OCI-LY7 (cell line): ENCODE measurements around the gene PIM2. TPM values are rescaled to one million over a fixed set of nuclear protein-coding genes. Genes with fewer than 3 reads are reported as not detected.
A peak's percentile ranks its signal among the peaks of the same experiment; 100 is the strongest.

ENCODE experiments used
- BruUV-seq: library from RNA; stranded (reverse); fragments of 400-500 nt; replicated peaks from 2 replicates; lab custom pipeline; 2021; lab: Mats Ljungman, UMichigan
- CTCF ChIA-PET: fragments of 300-600 bp; sonication (Branson Sonifier 250); formaldehyde crosslinking; loops from one replicate; lab custom pipeline; 2022; ENCODE audit warnings: antibody characterized with exemption; ENCODE audit not compliant: unreplicated experiment; lab: Charles Lee
- POLR2A ChIA-PET: fragments of 300-600 bp; sonication (Branson Sonifier 250); formaldehyde crosslinking; loops from one replicate; lab custom pipeline; 2022; ENCODE audit warnings: antibody characterized with exemption; lab: Charles Lee
- DNase-seq: peaks from one replicate; pipeline ENCODE4 v3.0.0-alpha.2; 2015; ENCODE audit warnings: low spot score
- H2AFZ ChIP-seq: fragments of 200-600 bp; sonication (generic), shearing (Covaris generic); 2 replicates; pipeline ENCODE4 v1.6.1; 2014; ENCODE audit warnings: mild to moderate bottlenecking, antibody characterized with exemption, low read length, moderate library complexity
- H3K27ac ChIP-seq: fragments of 200-600 bp; sonication (generic); 2 replicates; pipeline ENCODE4 v1.5.1; 2014; ENCODE audit warnings: mixed run types, low read depth, mild to moderate bottlenecking, moderate library complexity, low read length, inconsistent platforms; ENCODE audit not compliant: poor library complexity, severe bottlenecking
- H3K36me3 ChIP-seq: fragments of 200-600 bp; sonication (generic); 2 replicates; pipeline ENCODE4 v1.6.1; 2014; ENCODE audit warnings: mild to moderate bottlenecking, antibody characterized with exemption, low read length, moderate library complexity, mixed read lengths; ENCODE audit not compliant: insufficient read depth
- H3K4me1 ChIP-seq: fragments of 200-600 bp; sonication (generic); 2 replicates; pipeline ENCODE4 v1.5.1; 2014; ENCODE audit warnings: mild to moderate bottlenecking, low read length; ENCODE audit not compliant: insufficient read depth, poor library complexity, severe bottlenecking
- H3K4me2 ChIP-seq: fragments of 200-600 bp; sonication (generic); 2 replicates; pipeline ENCODE4 v1.6.1; 2014; ENCODE audit warnings: mild to moderate bottlenecking, low read length
- H3K4me3 ChIP-seq: fragments of 200-600 bp; sonication (generic); 2 replicates; pipeline ENCODE4 v1.5.1; 2014; ENCODE audit warnings: mild to moderate bottlenecking, low read depth, low read length; ENCODE audit not compliant: poor library complexity, severe bottlenecking
- H3K79me2 ChIP-seq: fragments of 200-600 bp; sonication (generic); 2 replicates; pipeline ENCODE4 v1.6.1; 2016; ENCODE audit warnings: low read depth, mild to moderate bottlenecking, low read length, moderate library complexity, mixed read lengths; ENCODE audit not compliant: insufficient read depth
- H3K9me2 ChIP-seq: fragments of 200-600 bp; sonication (generic); 2 replicates; pipeline ENCODE4 v1.6.1; 2016; ENCODE audit warnings: mild to moderate bottlenecking, low read length, mixed read lengths; ENCODE audit not compliant: insufficient read depth
- H3K9me3 ChIP-seq: fragments of 200-600 bp; sonication (generic); 2 replicates; pipeline ENCODE4 v1.6.1; 2014; ENCODE audit warnings: mild to moderate bottlenecking, mixed run types, low read length, mixed read lengths
- H4K20me1 ChIP-seq: fragments of 200-600 bp; sonication (generic); 2 replicates; pipeline ENCODE4 v1.6.1; 2014; ENCODE audit warnings: mild to moderate bottlenecking, antibody characterized with exemption, low read length, moderate library complexity, mixed read lengths; ENCODE audit not compliant: insufficient read depth
- EZH2phosphoT487 ChIP-seq: fragments of 200-600 bp; sonication (generic); IDR thresholded peaks from 2 replicates; pipeline ENCODE4 v1.6.1; 2018; ENCODE audit warnings: low read depth, borderline replicate concordance, mild to moderate bottlenecking, mixed run types, antibody characterized with exemption, low read length, moderate library complexity, mixed read lengths
- intact Hi-C: fragments of 100-400 bp; cut with micrococcal nuclease; formaldehyde crosslinking; loops from one replicate; pipeline ENCODE4 v1.10.0; 2022; ENCODE audit not compliant: unreplicated experiment
- total RNA-seq, 2 experiments: library from RNA; depleted of rRNA in 1 of 2; stranded (reverse); fragments of >200 nt in 1 of 2; shearing (Covaris generic) in 1 of 2; gene quantifications; 2 replicates each; pipeline ENCODE4 v1.2.3, GENCODE V29; 2014 to 2022
- TF ChIP-seq, protein P1 (sequence below): fragments of 200-600 bp; sonication (generic); conservative IDR thresholded peaks from 2 replicates; pipeline ENCODE4 v1.5.1; 2014; ENCODE audit warnings: mild to moderate bottlenecking, antibody characterized with exemption, low read length, moderate library complexity, mixed read lengths

Gene PIM2
- total RNA-seq, 2 experiments from 2014 or later, result 60.3 to 148 TPM

DNA sequence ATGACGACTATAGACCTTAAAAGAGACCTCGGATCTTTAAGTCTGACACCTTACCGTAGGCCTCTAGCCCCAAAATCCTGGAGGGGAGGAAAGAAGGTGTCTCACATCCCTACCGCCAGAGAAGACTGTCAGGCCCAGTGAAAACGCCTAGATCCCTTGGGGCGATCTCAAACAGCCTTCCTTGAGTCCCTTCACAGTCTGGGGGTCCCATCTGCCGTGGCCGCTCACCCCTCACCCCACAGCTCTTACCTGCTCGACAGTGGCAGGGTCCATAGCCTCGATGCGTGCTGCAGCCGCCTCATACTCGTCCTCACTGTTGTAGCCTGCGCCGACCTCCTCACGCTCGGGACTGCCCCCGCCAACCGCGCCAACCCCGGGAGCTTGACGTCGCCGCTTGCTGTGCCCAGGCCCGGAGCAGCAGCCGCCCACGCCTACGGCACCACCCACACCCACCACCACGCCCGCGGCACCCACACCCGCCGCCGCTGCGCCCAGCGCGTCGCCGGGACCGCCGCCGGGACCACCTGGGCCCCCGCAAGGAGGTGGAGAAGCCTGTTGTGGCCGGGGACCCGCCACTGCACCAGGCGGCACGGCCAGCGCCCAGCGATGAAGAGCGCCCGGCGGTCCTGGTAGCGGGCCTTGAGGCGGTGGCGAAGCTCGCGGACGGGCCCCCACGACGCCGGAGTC lies 38.0 kb upstream of the PIM2 start:
- Histone ChIP-seq H4K20me1 (no peaks in the 10 kb centered on the region), H3K9me3 (no peaks in the 10 kb centered on the region), H2AFZ (no peak overlapping the region), H3K4me3 (peak overlapping the region; percentile 91), H3K9me2 (no peaks in the 10 kb centered on the region), H3K79me2 (peaks cover 52% of the 10 kb centered on the region), H3K4me1 (peaks cover 44% of the 10 kb centered on the region), H3K27ac (peak overlapping the region; percentile 93), H3K36me3 (peaks cover 34% of the 10 kb centered on the region), H3K4me2 (peak overlapping the region; percentile 86)
- no TSS peak for BruUV-seq
- DNase-seq, result no peak
- TF ChIP-seq EZH2phosphoT487, result no peak
- TF ChIP-seq, protein P1, sequence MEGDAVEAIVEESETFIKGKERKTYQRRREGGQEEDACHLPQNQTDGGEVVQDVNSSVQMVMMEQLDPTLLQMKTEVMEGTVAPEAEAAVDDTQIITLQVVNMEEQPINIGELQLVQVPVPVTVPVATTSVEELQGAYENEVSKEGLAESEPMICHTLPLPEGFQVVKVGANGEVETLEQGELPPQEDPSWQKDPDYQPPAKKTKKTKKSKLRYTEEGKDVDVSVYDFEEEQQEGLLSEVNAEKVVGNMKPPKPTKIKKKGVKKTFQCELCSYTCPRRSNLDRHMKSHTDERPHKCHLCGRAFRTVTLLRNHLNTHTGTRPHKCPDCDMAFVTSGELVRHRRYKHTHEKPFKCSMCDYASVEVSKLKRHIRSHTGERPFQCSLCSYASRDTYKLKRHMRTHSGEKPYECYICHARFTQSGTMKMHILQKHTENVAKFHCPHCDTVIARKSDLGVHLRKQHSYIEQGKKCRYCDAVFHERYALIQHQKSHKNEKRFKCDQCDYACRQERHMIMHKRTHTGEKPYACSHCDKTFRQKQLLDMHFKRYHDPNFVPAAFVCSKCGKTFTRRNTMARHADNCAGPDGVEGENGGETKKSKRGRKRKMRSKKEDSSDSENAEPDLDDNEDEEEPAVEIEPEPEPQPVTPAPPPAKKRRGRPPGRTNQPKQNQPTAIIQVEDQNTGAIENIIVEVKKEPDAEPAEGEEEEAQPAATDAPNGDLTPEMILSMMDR, result no peak
- ChIA-PET POLR2A (no interaction called here), CTCF (no interaction called here)
- intact Hi-C loops, result loop anchor here (2.0 to 5.0 kb wide), 3 partner anchors 18 to 220 kb away; partner anchors contain the start of gene PIM2

DNA sequence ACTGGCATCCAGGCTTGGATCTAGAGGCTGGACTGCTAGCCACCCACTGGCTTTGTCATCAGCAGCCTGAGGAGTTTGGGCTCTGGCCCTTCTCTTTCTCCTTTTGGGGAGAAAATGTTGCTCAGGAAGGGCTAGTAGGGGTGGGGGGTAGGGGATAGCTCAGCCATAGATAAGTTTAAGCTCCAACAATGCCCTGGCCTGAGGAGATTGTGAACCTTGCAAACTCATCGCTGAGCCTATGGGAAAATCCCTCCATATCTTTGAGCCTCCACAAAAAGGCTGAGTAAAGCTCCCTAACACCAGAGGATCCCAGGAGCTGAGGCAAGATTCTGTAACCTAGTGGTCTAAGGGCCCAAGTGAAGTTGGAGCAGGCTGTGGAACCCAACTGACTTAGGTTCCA lies 29.8 kb upstream of the PIM2 start:
- H3K79me2 ChIP-seq, result peaks cover 29% of the 10 kb centered on the region; the same call in 1 of the 2 replicates
- H3K9me3 ChIP-seq, result no peaks in the 10 kb centered on the region
- no peak overlapping the region for H2AFZ ChIP-seq
- H3K4me3 ChIP-seq, result no peak overlapping the region
- H3K36me3 ChIP-seq, result peaks cover 36% of the 10 kb centered on the region
- no TSS peak for BruUV-seq
- H3K27ac ChIP-seq, result no peak overlapping the region
- ChIA-PET CTCF (no interaction called here), POLR2A (interaction anchor here (1.7 kb wide), 1 partner anchor 11 kb away, joined by 4 read pairs; no protein-coding TSS in a partner anchor)
- TF ChIP-seq, protein P1, result no peak
- no peak for TF ChIP-seq EZH2phosphoT487
- no peaks in the 10 kb centered on the region for H4K20me1 ChIP-seq
- intact Hi-C loops, result no loop called here
- no peak for DNase-seq
- H3K9me2 ChIP-seq, result no peaks in the 10 kb centered on the region
- no peak overlapping the region for H3K4me2 ChIP-seq
- peaks cover 28% of the 10 kb centered on the region for H3K4me1 ChIP-seq
